Activated naive CD8-positive, alpha-beta T cell treated with anti-CD3 and anti-CD28 coated beads, Interleukin-2, amount 10 ng/mL, durations not matched to agents 7 days and 5 days (primary cell): ENCODE measurements around the gene HOATZ. TPM values are rescaled to one million over a fixed set of nuclear protein-coding genes. Genes with fewer than 3 reads are reported as not detected.

Experiments
- ATAC-seq: fragments of 150-1000 bp; cut with Tn5 transposase; one replicate; pipeline ENCODE4 v1.10.0; 2021; ENCODE audit warnings: low read depth, moderate library complexity
- POLR2A ChIA-PET: fragments of 350-600 bp; sonication (Branson Sonifier 250); formaldehyde crosslinking; loops from one replicate; lab custom pipeline; 2021; ENCODE audit warnings: antibody characterized with exemption; lab: Charles Lee
- DNase-seq: peaks from one replicate; pipeline ENCODE4 v3.0.0; 2021
- H3K27ac Mint-ChIP-seq: one replicate; pipeline ENCODE4 v1.8.0; 2022; ENCODE audit warnings: mild to moderate bottlenecking, mixed read lengths
- H3K27me3 Mint-ChIP-seq: one replicate; pipeline ENCODE4 v1.8.0; 2022; ENCODE audit warnings: mild to moderate bottlenecking, moderate library complexity, mixed read lengths
- H3K36me3 Mint-ChIP-seq: one replicate; pipeline ENCODE4 v1.8.0; 2021; ENCODE audit warnings: mild to moderate bottlenecking, mixed read lengths
- H3K4me1 Mint-ChIP-seq: one replicate; pipeline ENCODE4 v1.8.0; 2021; ENCODE audit warnings: mixed read lengths
- H3K4me3 Mint-ChIP-seq: one replicate; pipeline ENCODE4 v1.8.0; 2022; ENCODE audit warnings: mild to moderate bottlenecking, moderate library complexity, mixed read lengths
- H3K9me3 Mint-ChIP-seq: one replicate; pipeline ENCODE4 v1.8.0; 2021; ENCODE audit warnings: mixed read lengths
- microRNA-seq: library from miRNA; unstranded; fragments of <30 nt; microRNA quantifications from one replicate; pipeline ENCODE4 v1.2.0, GENCODE V29; 2022
- total RNA-seq, 2 experiments: library from RNA; stranded (reverse); gene quantifications; one replicate each; pipeline ENCODE4 v1.2.3, GENCODE V29; 2021

Gene HOATZ
- total RNA-seq, 2 experiments from 2014 or later: not detected

DNA sequence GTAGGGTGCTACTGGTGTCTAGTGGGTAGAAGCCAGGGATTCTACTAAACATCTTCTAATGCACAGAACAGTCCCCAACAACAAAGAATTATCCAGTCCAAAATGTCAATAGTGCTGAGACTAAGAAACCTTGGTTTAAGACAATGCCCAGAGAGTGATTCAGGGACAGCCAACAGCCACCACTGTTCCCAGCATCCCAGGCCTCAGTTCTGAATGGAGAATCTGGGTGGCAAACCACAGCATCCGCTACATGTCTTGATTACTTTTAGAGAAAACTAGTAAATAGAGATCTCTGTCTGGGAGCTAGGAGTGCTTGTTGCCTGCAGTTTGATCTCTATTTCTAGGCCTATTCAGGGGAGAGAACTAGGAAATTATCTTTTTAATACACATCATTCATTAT, 66.8 kb downstream of the HOATZ start:
- Mint-ChIP-seq H3K4me3 (no peak overlapping the region), H3K4me1 (peaks cover 10% of the 10 kb centered on the region), H3K9me3 (no peaks in the 10 kb centered on the region), H3K36me3 (no peaks in the 10 kb centered on the region), H3K27ac (no peak overlapping the region), H3K27me3 (peaks cover 4% of the 10 kb centered on the region)
- ATAC-seq (no peak), DNase-seq (no peak)
- POLR2A ChIA-PET: no interaction called here

DNA sequence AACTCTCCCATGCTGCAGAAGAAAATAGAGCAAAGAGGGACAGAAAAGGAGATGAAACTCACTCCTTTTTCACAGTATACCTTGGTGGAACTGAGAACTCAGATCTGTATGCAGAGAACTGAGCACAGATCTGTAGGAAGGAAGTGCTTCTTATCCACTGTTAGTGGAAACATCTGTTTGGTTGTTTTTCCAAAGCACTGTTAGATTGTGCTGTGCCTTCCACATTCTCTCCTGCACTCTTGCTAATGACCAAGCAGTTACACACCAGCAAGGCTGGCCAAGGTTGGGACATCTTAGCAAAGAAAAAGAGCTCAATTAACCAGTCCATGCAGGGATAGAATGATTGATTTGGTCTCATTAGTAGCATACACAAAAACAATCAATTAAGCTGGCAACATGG, 67.6 kb downstream of the HOATZ start:
- DNase-seq (no peak), ATAC-seq (no peak)
- Mint-ChIP-seq H3K4me1 (peaks cover 10% of the 10 kb centered on the region), H3K36me3 (no peaks in the 10 kb centered on the region), H3K4me3 (no peak overlapping the region), H3K9me3 (no peaks in the 10 kb centered on the region), H3K27ac (no peak overlapping the region), H3K27me3 (peaks cover 2% of the 10 kb centered on the region)
- POLR2A ChIA-PET: no interaction called here

DNA sequence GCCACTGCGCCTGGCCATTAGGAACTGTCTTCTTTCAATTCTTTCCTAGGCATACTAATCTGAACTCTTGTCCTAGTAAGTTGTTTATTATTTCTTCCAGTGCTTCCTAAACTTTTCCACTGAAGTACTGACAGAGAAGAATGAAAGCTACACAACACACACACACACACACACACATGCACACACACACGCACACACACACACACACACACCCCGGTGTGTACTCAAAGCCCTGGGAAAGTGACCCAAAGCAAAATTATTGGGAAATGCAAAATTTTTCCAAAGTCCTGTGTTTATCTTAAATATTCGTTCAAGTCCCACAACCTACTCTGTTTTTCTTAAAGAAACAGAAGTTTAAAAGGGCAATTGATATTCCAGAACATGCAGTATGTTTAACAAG, 68.3 kb downstream of the HOATZ start:
- Mint-ChIP-seq H3K9me3 (no peaks in the 10 kb centered on the region), H3K27me3 (no peaks in the 10 kb centered on the region), H3K27ac (no peak overlapping the region), H3K36me3 (no peaks in the 10 kb centered on the region), H3K4me1 (peaks cover 10% of the 10 kb centered on the region), H3K4me3 (no peak overlapping the region)
- POLR2A ChIA-PET: no interaction called here
- DNase-seq (no peak), ATAC-seq (no peak)

DNA sequence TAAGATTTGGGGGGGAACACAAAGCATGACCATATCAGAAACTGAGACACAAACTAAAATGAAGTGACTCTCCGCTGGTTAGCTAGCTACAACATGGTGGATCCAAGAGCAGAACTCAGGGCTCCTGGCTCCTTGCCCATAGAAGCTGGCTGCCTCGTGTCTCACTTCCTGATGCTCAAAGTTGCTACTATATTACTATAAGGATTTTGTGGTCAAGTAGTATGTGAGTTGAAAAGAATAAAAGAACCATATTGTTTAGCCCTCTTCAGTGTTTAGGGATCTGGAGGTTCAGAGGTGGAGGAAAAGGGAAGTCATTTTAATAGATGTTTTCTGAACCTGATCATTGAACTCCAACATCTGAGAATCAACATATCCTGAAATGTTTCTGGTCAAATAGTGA, 70.8 kb downstream of the HOATZ start:
- no peak overlapping the region for H3K4me3 Mint-ChIP-seq
- H3K27ac Mint-ChIP-seq: no peak overlapping the region
- no peaks in the 10 kb centered on the region for H3K9me3 Mint-ChIP-seq
- H3K27me3 Mint-ChIP-seq: no peaks in the 10 kb centered on the region
- peaks cover 10% of the 10 kb centered on the region for H3K4me1 Mint-ChIP-seq
- H3K36me3 Mint-ChIP-seq: no peaks in the 10 kb centered on the region
- POLR2A ChIA-PET: interaction anchor here (1.6 kb wide), 1 partner anchor 192 kb away, joined by 3 read pairs; no protein-coding TSS in a partner anchor
- ATAC-seq (peak; percentile 40), DNase-seq (no peak)

DNA sequence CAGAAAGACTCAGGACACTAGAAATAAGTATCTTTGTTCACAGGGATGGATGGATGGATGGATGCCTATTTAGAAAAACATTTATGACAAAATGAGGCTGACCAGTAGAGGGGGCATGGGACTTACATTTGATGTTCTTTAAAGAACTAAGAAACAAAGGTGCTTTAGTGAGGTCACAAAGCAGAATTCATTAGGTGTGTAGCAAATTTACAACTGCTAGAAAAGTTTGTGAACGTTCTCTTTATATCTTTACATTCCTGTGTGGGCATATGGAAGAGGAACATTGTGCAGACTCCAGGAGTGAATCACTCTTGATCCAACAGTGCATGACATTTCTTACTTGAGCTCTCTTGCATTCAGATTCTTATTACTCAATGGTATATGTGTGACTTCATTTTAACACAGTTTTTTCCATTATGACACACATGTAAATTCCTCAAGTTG, 71.8 kb downstream of the HOATZ start:
- H3K4me3 Mint-ChIP-seq: no peak overlapping the region
- H3K27ac Mint-ChIP-seq: no peak overlapping the region
- H3K9me3 Mint-ChIP-seq: no peaks in the 10 kb centered on the region
- no peaks in the 10 kb centered on the region for H3K36me3 Mint-ChIP-seq
- DNase-seq (no peak), ATAC-seq (peak; percentile 70)
- H3K4me1 Mint-ChIP-seq: peaks cover 7% of the 10 kb centered on the region
- H3K27me3 Mint-ChIP-seq: no peaks in the 10 kb centered on the region
- POLR2A ChIA-PET: interaction anchor here (1.6 kb wide), 1 partner anchor 191 kb away, joined by 3 read pairs; no protein-coding TSS in a partner anchor

Small RNAs within 50 kb of the gene (microRNA-seq; reads per million reads assigned to microRNA genes)
- gene MIR34B (25.3 reads per million, percentile 32 among the genes with 10 or more reads in this experiment), gene MIR34C (133 reads per million, percentile 59 among the genes with 10 or more reads in this experiment)

Other genes with a start within 250 kb of the HOATZ start
- not detected for gene POU2AF3, start 216.2 kb upstream of the HOATZ start, total RNA-seq
- gene POU2AF1, start 135.5 kb upstream of the HOATZ start, total RNA-seq: 1 to 10 TPM; 1.9 to 2.1 TPM
- gene BTG4, start 2.4 kb upstream of the HOATZ start, total RNA-seq: under 1 TPM in 1 of 2 experiments, not detected in 1; 0.31 TPM
- gene LAYN, start 25.9 kb downstream of the HOATZ start, total RNA-seq: 10 to 100 TPM; 24.0 to 27.0 TPM
- gene SIK2, start 87.7 kb downstream of the HOATZ start, total RNA-seq: 10 to 100 TPM; 10.2 to 12.9 TPM